Activated CD4-positive, CD25-positive, alpha-beta regulatory T cell treated with anti-CD3 and anti-CD28 coated beads, Interleukin-2, amount 50 U/mL, for 16 hours (primary cell): ENCODE data around the gene CARTPT.

Experiments used
- DNase-seq: peaks from one replicate; pipeline ENCODE4 v3.0.0-alpha.2; 2020; ENCODE audit warnings: low read depth, low spot score

CARTPT gene

DNA sequence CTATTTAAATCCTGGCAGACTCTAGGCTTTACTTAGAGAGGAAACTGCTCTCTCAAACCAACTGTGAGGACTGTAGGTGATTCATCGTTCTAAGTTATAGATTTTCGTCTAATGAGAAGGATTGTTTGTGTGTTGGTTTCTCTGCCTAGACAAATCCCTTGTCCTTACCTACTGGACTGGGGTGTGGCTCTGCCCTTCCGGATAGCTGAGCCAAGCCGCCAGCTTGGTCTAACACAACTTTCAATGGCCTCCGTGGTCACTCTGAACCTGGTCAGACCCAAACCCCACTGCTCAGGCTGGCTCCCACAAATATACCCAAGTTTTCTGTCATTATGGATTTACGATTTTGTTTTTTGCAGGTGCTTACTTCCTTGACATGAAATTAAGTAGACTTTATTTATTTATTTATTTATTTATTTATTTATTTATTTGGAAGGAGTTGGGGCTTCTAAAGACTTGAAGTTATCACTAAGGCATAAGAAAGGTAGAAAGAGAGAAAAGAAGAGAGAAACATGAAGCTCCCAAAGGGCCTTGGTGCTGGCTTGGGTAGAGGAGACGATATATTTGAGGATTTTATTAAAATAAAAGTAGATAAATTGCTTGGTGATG, 19.0 kb downstream of the CARTPT start:
- DNase-seq: no peak

DNA sequence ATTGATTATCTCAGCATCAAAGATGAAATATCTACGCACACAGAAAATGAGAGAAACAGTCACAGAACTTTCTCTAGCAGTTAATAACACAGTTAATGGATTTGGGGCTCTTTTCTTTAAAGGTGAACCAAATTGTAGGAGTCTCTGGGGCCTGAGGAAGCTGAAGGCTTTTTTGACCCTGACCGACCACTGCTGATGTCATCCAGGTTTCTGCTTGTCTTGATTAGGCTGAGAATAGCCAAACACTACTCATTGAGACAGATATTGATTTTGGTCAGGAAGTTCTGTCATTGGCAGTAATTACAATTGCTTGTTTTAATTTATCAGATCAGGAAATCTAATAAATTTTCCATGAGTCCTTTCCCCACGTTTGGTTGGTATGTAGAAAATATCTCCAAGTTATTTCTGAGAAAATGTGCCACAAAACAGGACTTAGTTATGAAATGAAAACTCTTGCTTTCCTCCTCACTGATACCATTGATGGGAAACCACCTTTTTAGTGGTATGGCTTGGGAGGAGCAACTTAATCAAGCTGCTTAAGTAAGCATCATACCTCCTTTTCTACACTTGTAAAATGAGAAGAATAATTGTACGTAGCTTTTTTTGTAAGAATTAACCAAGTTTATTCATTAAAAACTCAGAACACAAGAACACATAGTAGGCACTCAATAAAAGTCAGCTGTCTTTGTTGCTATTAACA, 19.7 kb downstream of the CARTPT start:
- no peak for DNase-seq

DNA sequence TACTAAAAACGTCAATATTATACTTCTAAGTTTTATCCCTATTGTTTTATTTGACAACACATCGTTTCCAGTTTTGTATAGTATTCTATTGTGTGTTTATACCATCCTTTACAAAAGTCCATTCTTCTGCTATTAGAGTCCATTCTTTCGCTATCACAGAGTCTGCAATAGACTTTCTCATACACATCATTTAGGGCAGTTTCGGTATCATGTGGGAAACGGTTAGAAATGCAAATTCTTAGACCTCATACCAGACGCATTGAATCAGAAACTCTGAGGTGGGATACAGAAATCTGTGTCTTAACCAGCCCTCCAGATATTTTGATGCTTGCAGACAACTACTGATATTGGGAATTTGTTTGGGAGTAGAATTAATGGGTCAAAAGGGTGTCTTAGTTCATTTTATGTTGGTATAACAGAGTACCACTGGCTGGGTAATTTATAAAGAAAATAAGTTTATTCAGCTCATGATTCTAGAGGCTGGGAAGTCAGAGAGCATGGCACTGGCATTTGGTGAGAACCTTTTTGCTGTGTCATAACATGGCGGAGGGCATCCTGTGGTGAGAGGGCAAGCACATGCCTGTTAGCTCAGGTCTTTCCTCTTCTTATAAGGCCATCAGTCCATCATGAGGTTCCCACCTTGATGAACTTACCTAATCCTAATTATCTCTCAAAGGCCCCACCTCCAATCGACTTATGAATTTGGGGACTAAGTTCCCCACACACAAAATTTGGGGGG, 21.1 kb downstream of the CARTPT start:
- DNase-seq: no peak

DNA sequence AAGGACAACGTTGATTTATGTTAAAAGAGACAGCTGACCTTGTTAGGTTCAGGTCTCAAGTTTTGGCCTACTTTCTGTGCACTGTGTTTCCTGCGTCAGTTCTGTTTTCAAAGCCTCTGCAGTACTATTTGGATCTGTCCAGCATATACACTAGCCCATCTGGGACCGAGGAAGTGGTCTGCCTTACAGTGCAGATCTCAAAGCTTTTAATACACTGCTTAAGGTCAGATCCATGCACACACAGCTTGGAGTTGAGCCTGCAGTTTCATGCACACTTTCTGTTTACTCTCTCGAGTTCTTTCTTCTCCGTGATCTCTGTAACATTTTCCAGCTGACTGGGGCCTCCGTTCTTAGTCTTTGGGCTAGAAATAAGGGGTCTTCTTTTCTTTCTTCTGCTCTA, 24.1 kb downstream of the CARTPT start:
- DNase-seq: no peak

DNA sequence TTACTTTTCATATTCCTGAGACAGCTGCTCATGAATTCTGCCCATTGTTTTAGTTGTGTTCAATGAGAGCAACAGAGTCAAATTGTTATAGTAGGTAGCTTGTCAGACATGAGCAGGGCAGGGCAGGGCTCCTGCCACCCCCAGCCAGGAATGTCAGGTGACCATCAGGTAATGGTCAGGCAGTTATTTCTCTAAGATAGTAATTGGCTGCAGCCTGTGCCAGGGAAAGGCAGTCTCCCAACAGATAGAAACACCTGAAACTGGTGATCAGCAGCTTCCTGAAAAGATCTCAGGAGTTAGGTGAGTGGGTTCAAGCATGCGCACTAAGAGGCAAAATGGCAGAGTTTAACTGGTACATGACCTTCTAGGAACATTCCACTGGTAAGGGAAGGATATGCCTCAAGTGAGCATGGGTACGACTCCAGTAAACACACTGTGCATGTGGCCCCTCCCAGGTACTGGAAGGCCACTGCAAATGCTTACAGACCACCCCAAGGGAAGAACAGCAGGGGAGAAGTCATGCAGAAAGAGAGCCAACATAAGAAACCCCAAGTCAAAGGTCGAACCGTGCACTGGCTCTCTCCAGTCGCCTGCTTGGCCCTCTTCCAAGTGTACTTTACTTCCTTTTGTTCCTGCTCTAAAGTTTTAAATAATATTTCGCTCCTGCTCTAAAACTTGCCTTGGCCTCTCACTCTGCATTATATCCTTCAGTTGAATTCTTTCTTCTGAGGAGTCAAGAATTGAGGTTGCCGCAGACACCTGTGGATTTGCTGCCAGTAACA, 25.1 kb downstream of the CARTPT start:
- DNase-seq: no peak

DNA sequence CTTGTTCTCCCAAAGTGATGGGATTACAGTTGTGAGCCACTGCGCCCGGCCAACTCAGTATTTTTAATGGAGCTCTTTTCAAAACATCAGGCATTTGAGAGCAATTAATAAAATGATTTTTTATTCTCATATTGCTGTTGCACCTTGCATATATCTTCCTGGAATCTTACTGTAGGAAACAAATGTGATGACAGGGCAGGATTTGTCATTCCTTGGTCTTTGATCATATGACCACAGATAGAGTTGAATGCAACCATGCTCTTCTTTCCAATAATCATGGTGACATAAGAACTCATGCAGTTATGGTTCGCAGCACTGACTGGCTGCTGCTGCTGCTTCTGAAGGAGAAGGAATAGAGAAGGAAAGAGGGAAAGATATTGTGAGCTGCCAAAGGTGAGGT, 28.1 kb downstream of the CARTPT start:
- DNase-seq: no peak

DNA sequence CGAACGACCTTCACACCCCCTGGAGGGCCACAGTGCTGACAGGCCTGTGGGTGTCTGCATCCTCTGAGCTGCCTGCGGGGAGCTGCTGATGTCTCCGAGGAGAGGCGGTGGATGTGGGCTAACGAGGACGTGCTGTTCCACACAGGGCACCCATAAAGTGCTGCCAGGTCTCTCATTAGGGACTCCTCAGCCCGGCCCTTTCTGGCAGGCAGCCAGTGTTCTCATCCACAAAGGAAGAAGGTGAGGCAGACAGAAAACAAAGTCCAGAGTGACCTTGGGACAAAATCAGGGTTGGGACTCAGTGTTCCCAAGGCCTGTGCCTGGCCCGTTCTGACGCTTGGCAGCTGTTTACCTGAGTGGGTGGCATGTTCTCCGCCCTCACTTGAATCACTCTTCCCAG, 29.3 kb downstream of the CARTPT start:
- no peak for DNase-seq

DNA sequence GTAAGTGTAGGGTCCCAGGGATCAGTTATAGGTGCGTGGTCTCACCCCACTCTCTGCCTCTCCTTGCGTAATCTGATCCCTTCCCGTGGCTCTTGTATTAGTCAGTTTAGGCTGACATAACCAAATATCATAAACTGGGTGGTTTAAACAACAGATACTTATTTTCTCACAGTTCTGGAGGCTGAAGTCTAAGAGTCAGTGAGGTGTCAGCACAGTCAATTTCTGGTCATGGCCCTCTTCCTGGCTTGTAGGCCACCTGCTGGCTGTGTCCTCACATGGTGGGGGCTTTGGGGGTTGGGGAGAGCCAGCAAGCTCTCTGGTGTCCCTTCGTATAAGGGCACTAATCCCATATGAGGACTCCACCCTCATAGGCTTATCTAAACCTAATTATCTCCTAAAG, 32.3 kb downstream of the CARTPT start:
- DNase-seq: no peak

DNA sequence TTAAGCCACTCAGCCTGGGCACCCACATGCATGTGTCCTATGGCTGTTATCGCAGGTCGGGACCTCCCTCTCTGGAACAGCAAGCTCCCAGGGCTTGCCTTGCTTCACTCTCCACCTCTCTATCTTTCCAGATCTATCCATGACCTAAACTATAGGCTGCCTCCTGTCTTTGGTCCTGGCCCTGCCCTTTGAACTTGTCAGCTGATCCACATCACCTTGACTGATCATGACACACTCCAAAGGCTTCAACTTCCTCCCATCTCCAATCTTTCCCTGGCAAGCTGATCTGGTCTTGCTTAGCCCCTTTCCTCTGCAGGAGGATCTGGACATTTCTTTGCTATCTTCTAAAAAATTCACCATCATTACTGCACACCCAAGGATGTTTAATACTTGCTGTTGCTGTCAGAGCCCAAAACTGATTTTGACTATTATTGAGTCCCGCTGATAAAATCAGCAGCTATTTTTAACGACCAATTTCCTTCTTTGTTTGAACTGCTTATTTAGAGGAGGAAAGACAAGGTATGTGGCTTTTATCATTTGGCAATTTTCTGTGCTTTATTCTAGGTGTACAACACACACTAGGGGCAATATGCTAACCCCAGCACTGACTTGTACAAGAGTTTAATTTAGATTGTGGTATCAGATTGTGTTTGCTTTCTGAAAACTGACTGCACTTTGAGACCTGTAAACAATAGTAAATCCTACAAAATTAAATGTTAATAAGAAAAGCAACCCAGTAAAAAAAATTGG, 33.5 kb downstream of the CARTPT start:
- no peak for DNase-seq

DNA sequence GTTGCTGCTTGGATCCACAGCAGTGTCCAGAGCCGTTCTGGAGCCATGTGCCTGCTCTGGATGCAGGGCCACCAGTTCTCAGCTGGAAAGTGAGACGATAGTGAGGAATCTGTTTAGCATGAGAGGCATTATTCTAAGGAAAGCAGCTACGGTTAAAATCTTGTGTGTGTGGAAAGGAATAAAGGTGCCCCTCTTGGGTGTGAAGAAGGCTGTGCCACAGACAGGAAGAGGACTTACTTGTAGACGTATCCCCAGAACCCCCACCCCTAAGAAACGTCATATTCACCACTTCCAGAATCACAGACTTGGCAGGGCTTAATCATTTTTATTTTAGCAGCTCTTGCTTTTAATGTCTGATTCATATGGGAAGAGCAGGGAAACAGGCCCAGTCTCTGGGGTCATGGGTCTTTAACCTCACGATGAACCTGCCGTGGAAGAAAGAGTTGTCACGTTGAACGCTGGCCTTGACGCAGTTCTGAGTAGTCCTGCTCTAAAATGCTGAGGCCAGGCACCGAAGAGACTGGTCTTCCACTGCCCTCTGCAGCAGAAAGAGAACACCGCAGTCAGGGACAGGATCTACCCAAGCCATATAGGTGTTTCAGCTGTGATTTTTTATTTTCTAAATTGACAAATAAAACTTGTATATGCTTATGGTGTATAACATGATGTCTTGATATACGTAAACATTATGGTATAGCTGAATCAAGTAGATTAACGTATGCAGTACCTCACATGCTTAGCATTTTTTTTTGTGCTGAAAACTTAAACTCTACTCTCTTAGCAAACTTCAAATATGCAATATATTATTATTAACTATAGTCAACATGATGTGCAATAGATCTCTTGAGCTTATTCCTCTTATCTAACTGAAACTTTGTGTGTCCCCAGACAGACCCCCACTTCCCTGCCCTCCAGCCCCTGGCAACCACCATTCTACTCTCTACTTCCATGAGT, 38.8 kb downstream of the CARTPT start:
- no peak for DNase-seq

DNA sequence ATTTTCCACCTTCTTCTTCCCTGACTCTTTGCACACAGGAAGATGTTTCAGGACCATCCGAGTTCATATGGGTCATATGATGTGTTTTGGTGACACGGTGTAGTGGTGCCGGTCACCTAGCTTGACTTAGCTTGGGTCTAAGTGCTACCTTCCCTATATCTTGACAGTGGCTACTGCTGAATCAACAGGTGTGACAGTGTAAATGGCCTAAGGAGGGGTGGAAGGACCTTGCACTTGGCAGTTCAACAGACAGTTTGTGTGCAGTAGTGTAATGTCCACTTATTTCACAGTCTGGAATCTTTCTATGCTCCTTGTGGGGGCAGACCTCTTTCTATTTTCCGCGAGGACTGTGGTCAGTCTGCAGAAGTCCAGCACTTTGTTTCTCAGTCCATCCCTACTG, 43.8 kb downstream of the CARTPT start:
- no peak for DNase-seq

DNA sequence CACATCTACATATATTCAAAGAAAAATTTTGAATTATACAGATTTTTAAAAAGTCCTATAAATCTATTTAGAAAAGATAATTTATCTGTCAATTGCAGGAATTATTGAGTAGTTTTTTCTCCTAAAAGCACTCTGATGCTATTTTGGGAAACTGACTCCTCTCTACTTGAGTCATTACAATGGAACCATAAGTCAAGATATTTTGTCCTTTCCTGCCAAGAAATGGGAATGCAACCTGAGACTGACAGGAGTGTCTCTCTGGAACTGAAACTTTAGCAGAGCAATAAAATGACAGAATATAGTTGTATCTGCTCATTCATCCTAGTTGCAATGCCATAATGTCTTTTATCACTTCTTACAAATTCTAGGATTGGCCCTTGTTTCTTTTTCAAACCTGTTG, 48.6 kb downstream of the CARTPT start:
- no peak for DNase-seq

DNA sequence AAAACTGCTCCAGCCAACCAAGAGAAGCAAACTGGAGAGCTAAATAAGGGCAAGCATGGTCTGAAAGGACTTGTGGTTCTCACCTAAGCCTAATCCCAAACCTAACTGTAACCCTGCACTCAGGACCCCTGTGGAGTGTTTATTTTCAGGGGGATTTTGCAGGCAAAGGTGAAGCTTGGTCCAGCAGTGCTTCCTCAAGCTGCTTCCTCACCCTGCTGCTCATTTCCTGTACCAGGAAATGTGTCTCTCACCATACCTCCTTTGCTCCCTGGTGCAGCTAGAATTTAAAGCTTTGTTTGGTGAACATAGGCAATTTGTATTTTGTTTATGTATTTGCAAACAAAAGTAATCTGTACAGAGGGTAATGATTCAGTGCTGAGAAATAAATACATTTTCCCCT, 50.2 kb downstream of the CARTPT start:
- DNase-seq: no peak

DNA sequence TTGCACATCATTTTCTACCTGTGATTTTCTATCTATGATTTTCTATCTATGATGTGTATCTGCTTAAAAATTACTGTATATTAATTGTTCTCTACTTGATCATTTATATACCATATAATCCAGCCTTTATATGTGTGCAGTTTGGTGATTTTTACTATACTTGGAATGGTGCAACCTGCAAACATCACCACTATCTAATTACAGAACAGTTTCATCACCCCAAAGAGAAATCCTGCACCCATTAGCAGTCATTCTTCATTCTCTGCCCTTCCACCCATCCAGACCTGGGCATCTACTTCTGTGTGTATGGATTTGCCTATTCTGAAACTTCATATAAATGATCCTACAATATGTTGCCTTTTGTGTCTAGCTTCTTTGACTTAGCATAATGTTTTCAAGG, 51.3 kb downstream of the CARTPT start:
- DNase-seq: no peak
